IMR-90 (cell line): ENCODE data around the gene APP. TPM values are rescaled to one million over a fixed set of nuclear protein-coding genes. Genes with fewer than 3 reads are reported as not detected.

ENCODE experiments used
- ATAC-seq: fragments of 200-7000 bp; cut with Tn5 transposase; 2 replicates; pipeline ENCODE4 v1.9.1; 2020; ENCODE audit warnings: low read depth, mild to moderate bottlenecking, moderate library complexity
- BruUV-seq: library from RNA; stranded (reverse); fragments of 400-500 nt; replicated peaks from 2 replicates; lab custom pipeline; 2021; lab: Mats Ljungman, UMichigan
- CTCF ChIA-PET: fragments of 300-600 bp; formaldehyde crosslinking; extraction: SDS; loops from one replicate; lab custom pipeline; 2021; ENCODE audit warnings: antibody characterized with exemption; lab: Yijun Ruan, JAX
- POLR2A ChIA-PET: fragments of 300-600 bp; sonication (Branson Sonifier 250); formaldehyde crosslinking; loops from one replicate; lab custom pipeline; 2022; ENCODE audit warnings: antibody characterized with exemption; ENCODE audit not compliant: unreplicated experiment; lab: Charles Lee
- DNase-seq: peaks from one replicate; pipeline ENCODE4 v3.0.0; 2013
- H2AFZ ChIP-seq: replicated peaks from 2 replicates; pipeline ENCODE3; 2013; ENCODE audit warnings: low read length, mild to moderate bottlenecking; ENCODE audit not compliant: poor library complexity
- H2AK5ac ChIP-seq: 2 replicates; pipeline ENCODE4 v1.6.1; 2013; ENCODE audit warnings: low read depth, low read length, inconsistent platforms
- H2AK9ac ChIP-seq: replicated peaks from 2 replicates; pipeline ENCODE3; 2013; ENCODE audit warnings: mild to moderate bottlenecking, low read depth, low read length, moderate library complexity; ENCODE audit not compliant: poor library complexity
- H2BK120ac ChIP-seq: 2 replicates; pipeline ENCODE4 v1.6.1; 2013; ENCODE audit warnings: low read depth, low read length, inconsistent platforms
- H2BK15ac ChIP-seq: 3 replicates; pipeline ENCODE4 v1.6.1; 2013; ENCODE audit warnings: low read depth, low read length, inconsistent platforms
- H2BK20ac ChIP-seq: 2 replicates; pipeline ENCODE4 v1.6.1; 2013; ENCODE audit warnings: low read depth, mild to moderate bottlenecking, inconsistent platforms, low read length, moderate library complexity
- H2BK5ac ChIP-seq: 2 replicates; pipeline ENCODE4 v1.6.1; 2013; ENCODE audit warnings: mild to moderate bottlenecking, low read depth, low read length, inconsistent platforms; ENCODE audit not compliant: poor library complexity, severe bottlenecking
- H3K14ac ChIP-seq: replicated peaks from 2 replicates; pipeline ENCODE4 v1.6.1; 2013; ENCODE audit warnings: low read depth, low read length, inconsistent platforms
- H3K18ac ChIP-seq: 2 replicates; pipeline ENCODE4 v1.6.1; 2013; ENCODE audit warnings: low read depth, low read length, control low read depth
- H3K23ac ChIP-seq: 2 replicates; pipeline ENCODE4 v1.6.1; 2013; ENCODE audit warnings: low read depth, low read length, inconsistent platforms
- H3K27ac ChIP-seq: 2 replicates; pipeline ENCODE4 v1.5.1; 2013; ENCODE audit warnings: mild to moderate bottlenecking, control low read depth, low read length; ENCODE audit not compliant: insufficient read depth
- H3K27me3 ChIP-seq: 2 replicates; pipeline ENCODE4 v1.6.1; 2013; ENCODE audit warnings: low read length; ENCODE audit not compliant: control insufficient read depth, insufficient read depth
- H3K36me3 ChIP-seq: 2 replicates; pipeline ENCODE4 v1.6.1; 2013; ENCODE audit warnings: low read length, mixed read lengths; ENCODE audit not compliant: control insufficient read depth, insufficient read depth
- H3K4ac ChIP-seq: 2 replicates; pipeline ENCODE4 v1.6.1; 2013; ENCODE audit warnings: low read depth, low read length, inconsistent platforms
- H3K4me1 ChIP-seq: 2 replicates; pipeline ENCODE4 v1.6.1; 2013; ENCODE audit warnings: low read length, mixed read lengths; ENCODE audit not compliant: control insufficient read depth, insufficient read depth
- H3K4me2 ChIP-seq: 2 replicates; pipeline ENCODE4 v1.6.1; 2013; ENCODE audit warnings: low read depth, mild to moderate bottlenecking, control low read depth, low read length, moderate library complexity
- H3K4me3 ChIP-seq: 2 replicates; pipeline ENCODE4 v1.5.1; 2013; ENCODE audit warnings: low read depth, mild to moderate bottlenecking, control low read depth, low read length, moderate library complexity; ENCODE audit not compliant: insufficient read depth
- H3K56ac ChIP-seq: 2 replicates; pipeline ENCODE4 v1.6.1; 2013; ENCODE audit warnings: low read length, inconsistent platforms; ENCODE audit not compliant: insufficient read depth; ENCODE audit errors: extremely low read depth
- H3K79me1 ChIP-seq, 2 experiments: 2 replicates each; pipeline ENCODE4 v1.6.1; 2013; ENCODE audit warnings: low read length in 2 of 2, inconsistent platforms in 1 of 2, low read depth in 1 of 2
- H3K9ac ChIP-seq: 2 replicates; pipeline ENCODE4 v1.6.1; 2013; ENCODE audit warnings: low read depth, low read length, control low read depth
- H3K9me1 ChIP-seq: 2 replicates; pipeline ENCODE4 v1.6.1; 2013; ENCODE audit warnings: low read length, inconsistent platforms; ENCODE audit not compliant: insufficient read depth
- H3K9me3 ChIP-seq: 2 replicates; pipeline ENCODE4 v1.6.1; 2013; ENCODE audit warnings: low read length; ENCODE audit not compliant: control insufficient read depth, insufficient read depth
- H4K20me1 ChIP-seq: 2 replicates; pipeline ENCODE4 v1.6.1; 2013; ENCODE audit warnings: low read length, inconsistent platforms; ENCODE audit not compliant: insufficient read depth
- H4K5ac ChIP-seq: 2 replicates; pipeline ENCODE4 v1.6.1; 2013; ENCODE audit warnings: mild to moderate bottlenecking, low read depth, low read length, control low read depth
- H4K8ac ChIP-seq, 2 experiments: 2 replicates each; pipeline ENCODE4 v1.6.1; 2013; ENCODE audit warnings: low read depth in 2 of 2, low read length in 2 of 2, control low read depth in 1 of 2, inconsistent platforms in 1 of 2
- H4K91ac ChIP-seq: 2 replicates; pipeline ENCODE4 v1.6.1; 2013; ENCODE audit warnings: low read depth, low read length, inconsistent platforms; ENCODE audit not compliant: insufficient read depth
- CEBPB ChIP-seq: IDR thresholded peaks from 2 replicates; pipeline ENCODE4 v1.6.1; 2012; ENCODE audit warnings: low read depth, low read length, improper control_type of control experiment
- CHD1 ChIP-seq: IDR thresholded peaks from 2 replicates; pipeline ENCODE4 v1.6.1; 2012; ENCODE audit warnings: low read depth, low read length, improper control_type of control experiment
- MAFK ChIP-seq: IDR thresholded peaks from 2 replicates; pipeline ENCODE4 v1.6.1; 2012; ENCODE audit warnings: low read depth, low read length, improper control_type of control experiment
- MAZ ChIP-seq: IDR thresholded peaks from 2 replicates; pipeline ENCODE4 v1.6.1; 2012; ENCODE audit warnings: low read depth, mild to moderate bottlenecking, low read length, improper control_type of control experiment, moderate library complexity, borderline replicate concordance
- NFE2L2 ChIP-seq: fragments of 150-350 bp; IDR thresholded peaks from 2 replicates; pipeline ENCODE4 v1.6.1; 2016; ENCODE audit warnings: low read depth, mild to moderate bottlenecking, low read length
- POLR2A ChIP-seq: IDR thresholded peaks from 2 replicates; pipeline ENCODE4 v1.6.1; 2012; ENCODE audit warnings: mild to moderate bottlenecking, low read depth, low read length
- RAD21 ChIP-seq: IDR thresholded peaks from 2 replicates; pipeline ENCODE4 v1.6.1; 2012; ENCODE audit warnings: low read length, improper control_type of control experiment
- RCOR1 ChIP-seq: IDR thresholded peaks from 2 replicates; pipeline ENCODE4 v1.6.1; 2012; ENCODE audit warnings: mild to moderate bottlenecking, low read length, improper control_type of control experiment; ENCODE audit not compliant: insufficient replicate concordance
- RFX5 ChIP-seq: IDR thresholded peaks from 2 replicates; pipeline ENCODE4 v1.8.0; 2012; ENCODE audit warnings: low read depth, mild to moderate bottlenecking, low read length, moderate library complexity
- SMC3 ChIP-seq: fragments of 150-350 bp; IDR thresholded peaks from 2 replicates; pipeline ENCODE4 v1.6.1; 2016; ENCODE audit warnings: low read depth, mild to moderate bottlenecking, antibody characterized with exemption, low read length, moderate library complexity
- WGBS, 2 experiments: methylation state at CpG; one replicate each; pipeline versions ENCODE4 v1.1.5 to v1.1.7; 2013; ENCODE audit warnings: missing lambda C conversion rate in 2 of 2; ENCODE audit not compliant: insufficient read length in 1 of 2; ENCODE audit errors: extremely low coverage in 2 of 2; 5-methylcytosine and 5-hydroxymethylcytosine counted together
- dilution Hi-C: fragments of 300-500 bp; cut with HindIII; formaldehyde crosslinking; loops from one replicate; pipeline ENCODE4 v1.14.3; 2018; ENCODE audit warnings: low sequenced_read_pairs; ENCODE audit not compliant: unreplicated experiment
- in situ Hi-C: fragments of 300-500 bp; cut with MboI; formaldehyde crosslinking; loops from 3 replicates; pipeline ENCODE4 v1.14.3; 2019; ENCODE audit warnings: low sequenced_read_pairs, inconsistent platforms, mixed read lengths
- intact Hi-C: fragments of 100-400 bp; cut with micrococcal nuclease; formaldehyde crosslinking; loops from 2 replicates; pipeline ENCODE4 v1.10.0; 2022
- polyA plus RNA-seq, 3 experiments: library from polyadenylated mRNA; depleted of rRNA; stranded (reverse); fragments of >200 nt; gene quantifications; 2 replicates each; pipeline ENCODE4 v1.2.3, GENCODE V29; 2012; ENCODE audit warnings: low replicate concordance in 1 of 3
- total RNA-seq: library from RNA; depleted of rRNA; stranded (reverse); fragments of >200 nt; gene quantifications from 2 replicates; pipeline ENCODE4 v1.2.3, GENCODE V29; 2012
- TF ChIP-seq, protein P1 (sequence below): conservative IDR thresholded peaks from 2 replicates; pipeline ENCODE4 v1.5.1; 2012; ENCODE audit warnings: mild to moderate bottlenecking, low read depth, low read length, improper control_type of control experiment
- TF ChIP-seq, protein P2 (sequence below): fragments of 150-350 bp; IDR thresholded peaks from 2 replicates; pipeline ENCODE4 v1.6.1; 2016; ENCODE audit warnings: low read depth, mild to moderate bottlenecking, low read length, moderate library complexity, borderline replicate concordance

APP gene
- total and polyA plus RNA-seq, 2 of the 4 experiments (the other 2 are of a cell fraction): 191 to 530 TPM

DNA sequence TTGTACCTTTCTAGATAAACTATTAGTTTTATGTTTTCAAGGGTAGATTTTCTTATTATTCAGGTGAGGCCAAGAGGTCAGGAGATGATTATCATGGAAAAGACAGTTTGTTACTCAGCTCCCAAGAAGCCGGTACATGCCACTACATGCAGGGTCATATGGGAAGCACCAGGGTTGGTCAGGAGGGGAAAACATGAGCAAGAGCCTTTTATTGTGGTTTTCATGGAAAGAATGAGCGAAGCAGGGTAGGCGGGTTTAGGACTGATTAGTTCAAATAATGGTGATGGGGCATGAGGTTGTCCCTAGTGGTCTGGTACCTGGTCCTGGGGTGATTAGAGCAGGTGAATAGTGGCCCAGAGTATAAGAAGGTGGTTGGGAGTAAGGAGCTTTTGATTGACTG is 189.9 kb downstream of the APP start:
- no peak for ATAC-seq
- no peak for TF ChIP-seq POLR2A
- TF ChIP-seq MAFK: no peak
- TF ChIP-seq NFE2L2: no peak
- TF ChIP-seq CHD1: no peak
- no peak for TF ChIP-seq MAZ
- TF ChIP-seq SMC3: no peak
- TF ChIP-seq CEBPB: no peak
- no peak for TF ChIP-seq RFX5
- no peak for TF ChIP-seq RCOR1
- TF ChIP-seq, protein P1, sequence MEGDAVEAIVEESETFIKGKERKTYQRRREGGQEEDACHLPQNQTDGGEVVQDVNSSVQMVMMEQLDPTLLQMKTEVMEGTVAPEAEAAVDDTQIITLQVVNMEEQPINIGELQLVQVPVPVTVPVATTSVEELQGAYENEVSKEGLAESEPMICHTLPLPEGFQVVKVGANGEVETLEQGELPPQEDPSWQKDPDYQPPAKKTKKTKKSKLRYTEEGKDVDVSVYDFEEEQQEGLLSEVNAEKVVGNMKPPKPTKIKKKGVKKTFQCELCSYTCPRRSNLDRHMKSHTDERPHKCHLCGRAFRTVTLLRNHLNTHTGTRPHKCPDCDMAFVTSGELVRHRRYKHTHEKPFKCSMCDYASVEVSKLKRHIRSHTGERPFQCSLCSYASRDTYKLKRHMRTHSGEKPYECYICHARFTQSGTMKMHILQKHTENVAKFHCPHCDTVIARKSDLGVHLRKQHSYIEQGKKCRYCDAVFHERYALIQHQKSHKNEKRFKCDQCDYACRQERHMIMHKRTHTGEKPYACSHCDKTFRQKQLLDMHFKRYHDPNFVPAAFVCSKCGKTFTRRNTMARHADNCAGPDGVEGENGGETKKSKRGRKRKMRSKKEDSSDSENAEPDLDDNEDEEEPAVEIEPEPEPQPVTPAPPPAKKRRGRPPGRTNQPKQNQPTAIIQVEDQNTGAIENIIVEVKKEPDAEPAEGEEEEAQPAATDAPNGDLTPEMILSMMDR: no peak
- no peak for TF ChIP-seq RAD21
- TF ChIP-seq, protein P2, sequence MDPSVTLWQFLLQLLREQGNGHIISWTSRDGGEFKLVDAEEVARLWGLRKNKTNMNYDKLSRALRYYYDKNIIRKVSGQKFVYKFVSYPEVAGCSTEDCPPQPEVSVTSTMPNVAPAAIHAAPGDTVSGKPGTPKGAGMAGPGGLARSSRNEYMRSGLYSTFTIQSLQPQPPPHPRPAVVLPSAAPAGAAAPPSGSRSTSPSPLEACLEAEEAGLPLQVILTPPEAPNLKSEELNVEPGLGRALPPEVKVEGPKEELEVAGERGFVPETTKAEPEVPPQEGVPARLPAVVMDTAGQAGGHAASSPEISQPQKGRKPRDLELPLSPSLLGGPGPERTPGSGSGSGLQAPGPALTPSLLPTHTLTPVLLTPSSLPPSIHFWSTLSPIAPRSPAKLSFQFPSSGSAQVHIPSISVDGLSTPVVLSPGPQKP: no peak
- CTCF ChIA-PET: interaction anchor here (0.5 kb wide), 1 partner anchor 1602 kb away, joined by 3 read pairs; no protein-coding TSS in a partner anchor

More for the DNA sequence above, 189.9 kb downstream of the APP start:
- no peak overlapping the region for H4K8ac ChIP-seq
- no peak overlapping the region for H2BK5ac ChIP-seq
- intact Hi-C loops: no loop called here
- H3K4me2 ChIP-seq: no peak overlapping the region
- in situ Hi-C loops: no loop called here
- no peak overlapping the region for H3K9ac ChIP-seq
- H3K14ac ChIP-seq: no peak overlapping the region
- H2BK20ac ChIP-seq: no peak overlapping the region
- H3K4me3 ChIP-seq: no peak overlapping the region
- H4K5ac ChIP-seq: no peak overlapping the region
- H3K36me3 ChIP-seq: peaks cover 21% of the 10 kb centered on the region
- DNase-seq: no peak
- no TSS peak for BruUV-seq
- no peaks in the 10 kb centered on the region for H3K9me3 ChIP-seq
- H3K23ac ChIP-seq: no peak overlapping the region
- H4K91ac ChIP-seq: no peak overlapping the region
- no peak overlapping the region for H2AFZ ChIP-seq
- H2AK5ac ChIP-seq: no peak overlapping the region
- POLR2A ChIA-PET: interaction anchor here (0.6 kb wide), 1 partner anchor 325 kb away, joined by 5 read pairs; no protein-coding TSS in a partner anchor
- no peak overlapping the region for H2BK120ac ChIP-seq
- peaks cover 2% of the 10 kb centered on the region; the same call in 1 of the 2 replicates for H3K4me1 ChIP-seq
- H4K20me1 ChIP-seq: no peaks in the 10 kb centered on the region
- no peak overlapping the region for H3K56ac ChIP-seq
- H3K9me1 ChIP-seq: peaks cover 3% of the 10 kb centered on the region; the same call in 1 of the 2 replicates
- peaks cover 7 to 11% of the 10 kb centered on the region in 2 experiments; a peak in 2 of 4 replicates for H3K79me1 ChIP-seq
- no peak overlapping the region for H3K27ac ChIP-seq
- no peaks in the 10 kb centered on the region for H3K27me3 ChIP-seq
- H2AK9ac ChIP-seq: no peak overlapping the region
- no peak overlapping the region for H2BK15ac ChIP-seq
- no CpG with 5 or more reads among the region's 3 CpGs for WGBS, 2 experiments
- no peak overlapping the region for H3K4ac ChIP-seq
- H3K18ac ChIP-seq: no peak overlapping the region
- dilution Hi-C loops: no loop called here
